GM19043 (cell line): Measurements from ENCODE around the gene GNG13.
"Not testable (repeated sequence)": the region's sequence is repeated elsewhere in the genome, so short reads cannot be mapped to it uniquely, and the experiment has no call there.

Experiments used
- ATAC-seq: cut with Tn5 transposase; IDR thresholded peaks from one replicate; pipeline ENCODE4 v1.9.1; 2021; ENCODE audit warnings: low read depth; ENCODE audit not compliant: unreplicated experiment

The GNG13 gene

GRCh38 chr16:799948-800833, at the start of gene GNG13:
Gene GNG13 (minus strand): TSS chr16:800734. CDS start chr16:799077, 1,657 bp downstream.
- ATAC-seq, result no peak

- no peak for ATAC-seq
Observed at GRCh38 chr16:848510-849253, 48.1 kb upstream of the GNG13 start.

- no peak for ATAC-seq
Observed at GRCh38 chr16:847681-848445, 47.3 kb upstream of the GNG13 start.

- no peak for ATAC-seq
Observed at GRCh38 chr16:847151-847550, 46.6 kb upstream of the GNG13 start.

- no peak for ATAC-seq
Observed at GRCh38 chr16:845351-845745, 44.8 kb upstream of the GNG13 start.

- no peak for ATAC-seq
Observed at GRCh38 chr16:844638-845350, 44.3 kb upstream of the GNG13 start.

- no peak for ATAC-seq
Observed at GRCh38 chr16:843771-844170, 43.2 kb upstream of the GNG13 start.

- ATAC-seq, result no peak
Observed at GRCh38 chr16:842711-843560, 42.4 kb upstream of the GNG13 start.

- ATAC-seq, result no peak
Observed at GRCh38 chr16:842061-842476, 41.5 kb upstream of the GNG13 start.

GRCh38 chr16:841455-842060, 41.0 kb upstream of the GNG13 start:
- ATAC-seq, result no peak

- ATAC-seq, result no peak
Observed at GRCh38 chr16:840561-841454, 40.3 kb upstream of the GNG13 start.

GRCh38 chr16:839643-840408, 39.3 kb upstream of the GNG13 start:
- no peak for ATAC-seq

- no peak for ATAC-seq
Observed at GRCh38 chr16:838741-839140, 38.2 kb upstream of the GNG13 start.

- ATAC-seq, result not testable (repeated sequence)
Observed at GRCh38 chr16:836822-837221, 36.3 kb upstream of the GNG13 start.

- no peak for ATAC-seq
Observed at GRCh38 chr16:836221-836620, 35.7 kb upstream of the GNG13 start.

- ATAC-seq, result no peak
Observed at GRCh38 chr16:835373-835772, 34.8 kb upstream of the GNG13 start.

GRCh38 chr16:833411-833810, 32.9 kb upstream of the GNG13 start:
- ATAC-seq, result no peak
